ENCODE data around the gene ITLN1. TPM values are rescaled to one million over a fixed set of nuclear protein-coding genes. Genes with fewer than 3 reads are reported as not detected.

Gene ITLN1
- total RNA-seq, 4 donors from 2014 or later: 0.90 to 1.2 TPM; not detected in 2

DNA sequence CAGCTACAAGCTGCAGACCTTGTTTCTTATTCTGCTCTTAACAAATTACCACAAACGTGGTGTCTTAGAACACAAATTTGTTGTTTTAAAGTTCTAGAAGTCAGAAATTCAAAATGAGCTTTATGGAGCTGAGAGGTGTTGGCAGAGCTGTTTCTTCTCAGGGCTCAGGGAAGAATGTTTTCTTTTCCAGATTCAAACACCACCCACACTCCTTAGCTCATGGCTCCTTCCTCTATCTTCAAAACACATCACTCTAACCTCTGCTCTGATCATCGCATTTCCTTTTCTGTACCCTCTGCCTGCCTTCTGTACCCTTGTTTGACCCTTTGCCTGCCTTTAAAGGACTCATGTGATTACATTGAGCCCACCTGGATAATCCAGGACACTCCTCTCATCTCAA is 26.9 kb upstream of the ITLN1 start:
- H3K4me1 ChIP-seq: no peaks in the 10 kb centered on the region
- no peak for TF ChIP-seq POLR2A (IDR thresholded peaks at IDR 0.05)
- TF ChIP-seq, protein P1, sequence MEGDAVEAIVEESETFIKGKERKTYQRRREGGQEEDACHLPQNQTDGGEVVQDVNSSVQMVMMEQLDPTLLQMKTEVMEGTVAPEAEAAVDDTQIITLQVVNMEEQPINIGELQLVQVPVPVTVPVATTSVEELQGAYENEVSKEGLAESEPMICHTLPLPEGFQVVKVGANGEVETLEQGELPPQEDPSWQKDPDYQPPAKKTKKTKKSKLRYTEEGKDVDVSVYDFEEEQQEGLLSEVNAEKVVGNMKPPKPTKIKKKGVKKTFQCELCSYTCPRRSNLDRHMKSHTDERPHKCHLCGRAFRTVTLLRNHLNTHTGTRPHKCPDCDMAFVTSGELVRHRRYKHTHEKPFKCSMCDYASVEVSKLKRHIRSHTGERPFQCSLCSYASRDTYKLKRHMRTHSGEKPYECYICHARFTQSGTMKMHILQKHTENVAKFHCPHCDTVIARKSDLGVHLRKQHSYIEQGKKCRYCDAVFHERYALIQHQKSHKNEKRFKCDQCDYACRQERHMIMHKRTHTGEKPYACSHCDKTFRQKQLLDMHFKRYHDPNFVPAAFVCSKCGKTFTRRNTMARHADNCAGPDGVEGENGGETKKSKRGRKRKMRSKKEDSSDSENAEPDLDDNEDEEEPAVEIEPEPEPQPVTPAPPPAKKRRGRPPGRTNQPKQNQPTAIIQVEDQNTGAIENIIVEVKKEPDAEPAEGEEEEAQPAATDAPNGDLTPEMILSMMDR (IDR thresholded peaks at IDR 0.05): no peak
- no peaks in the 10 kb centered on the region for H3K36me3 ChIP-seq
- no peaks in the 10 kb centered on the region for H3K9me3 ChIP-seq
- no peak for DNase-seq
- no peak overlapping the region for H3K4me3 ChIP-seq
- no peaks in the 10 kb centered on the region for H3K27me3 ChIP-seq
- intact Hi-C loops (cut with DNase I; ENCODE audit: low total_unique reads): no loop called here
- H3K27ac ChIP-seq: no peak overlapping the region

DNA sequence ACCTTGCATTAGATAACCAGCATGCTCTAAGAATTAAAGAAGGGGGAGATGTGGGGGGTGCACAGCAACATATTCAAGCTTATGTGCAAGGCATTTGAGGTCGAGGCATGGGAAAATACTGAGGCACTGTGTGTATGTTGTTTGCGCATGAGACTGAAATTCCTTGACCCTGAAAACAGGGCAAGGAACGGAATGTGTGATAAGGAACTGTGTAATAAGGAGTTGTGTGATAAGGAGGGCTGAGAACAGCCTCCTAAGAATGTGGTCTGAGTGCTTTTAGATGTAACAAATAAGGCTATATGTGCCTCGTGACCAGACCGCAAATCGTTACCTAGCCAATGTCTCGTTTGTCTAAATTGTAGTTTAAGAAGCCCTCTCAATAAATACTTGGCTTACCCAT is 26.5 kb upstream of the ITLN1 start:
- intact Hi-C loops (cut with DNase I; ENCODE audit: low total_unique reads): no loop called here
- Histone ChIP-seq H3K27me3 (no peaks in the 10 kb centered on the region), H3K9me3 (no peaks in the 10 kb centered on the region), H3K4me3 (no peak overlapping the region), H3K36me3 (no peaks in the 10 kb centered on the region), H3K27ac (no peak overlapping the region), H3K4me1 (no peaks in the 10 kb centered on the region)
- no peak for DNase-seq
- TF ChIP-seq, protein P1 (IDR thresholded peaks at IDR 0.05): no peak
- no peak for TF ChIP-seq POLR2A (IDR thresholded peaks at IDR 0.05)

GRCh38 chr1:160910170-160910750 is 25.3 kb upstream of the ITLN1 start:
- Histone ChIP-seq H3K27me3 (no peaks in the 10 kb centered on the region), H3K36me3 (no peaks in the 10 kb centered on the region), H3K9me3 (no peaks in the 10 kb centered on the region), H3K4me3 (no peak overlapping the region), H3K4me1 (no peaks in the 10 kb centered on the region), H3K27ac (no peak overlapping the region)
- no peak for TF ChIP-seq POLR2A (IDR thresholded peaks at IDR 0.05)
- intact Hi-C loops (cut with DNase I; ENCODE audit: low total_unique reads): no loop called here
- DNase-seq: no peak

DNA sequence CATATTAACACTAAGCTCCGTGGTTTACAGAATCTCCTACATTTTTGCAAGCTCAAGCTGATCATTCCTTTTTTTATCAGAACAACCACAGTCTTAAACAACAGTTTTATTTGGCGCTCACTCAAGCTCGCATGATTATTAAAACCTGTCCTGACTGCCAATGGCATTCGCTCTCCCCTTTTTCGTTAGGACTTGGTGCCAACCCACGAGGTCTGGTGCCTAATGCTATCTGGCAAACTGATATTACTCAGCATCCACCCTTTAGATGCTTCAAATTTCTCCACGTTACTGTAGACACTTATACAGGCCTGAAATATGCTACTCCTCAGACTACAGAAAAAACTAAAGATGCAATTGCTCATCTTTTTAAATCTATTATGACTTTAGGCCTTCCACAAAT is 23.0 kb upstream of the ITLN1 start:
- intact Hi-C loops (cut with DNase I; ENCODE audit: low total_unique reads): no loop called here
- no peak for DNase-seq

GRCh38 chr1:160905617-160905989 is 20.6 kb upstream of the ITLN1 start:
- Histone ChIP-seq H3K27me3 (no peaks in the 10 kb centered on the region), H3K27ac (no peak overlapping the region), H3K36me3 (no peaks in the 10 kb centered on the region), H3K4me1 (no peaks in the 10 kb centered on the region), H3K9me3 (no peaks in the 10 kb centered on the region), H3K4me3 (no peak overlapping the region)
- TF ChIP-seq, protein P1 (IDR thresholded peaks at IDR 0.05): no peak
- TF ChIP-seq POLR2A (IDR thresholded peaks at IDR 0.05): no peak
- intact Hi-C loops (cut with DNase I; ENCODE audit: low total_unique reads): no loop called here
- no peak for DNase-seq

More for the DNA sequence above, 23.0 kb upstream of the ITLN1 start:
- TF ChIP-seq POLR2A (IDR thresholded peaks at IDR 0.05): no peak
- TF ChIP-seq, protein P1 (IDR thresholded peaks at IDR 0.05): no peak
- Histone ChIP-seq H3K27me3 (no peaks in the 10 kb centered on the region), H3K27ac (no peak overlapping the region), H3K4me1 (no peaks in the 10 kb centered on the region), H3K9me3 (no peaks in the 10 kb centered on the region), H3K36me3 (no peaks in the 10 kb centered on the region), H3K4me3 (no peak overlapping the region)

All from uterus (tissue), 4 donors.